Measurements from ENCODE around the gene MAPKAPK2.

Gene MAPKAPK2

GRCh38 chr1:206742719-206743383, 58.1 kb downstream of the MAPKAPK2 start:
- Histone ChIP-seq H2AFZ (ENCODE audit: low read length) (no peak overlapping the region), H3K9ac (ENCODE audit: low read depth, low read length, poor library complexity, severe bottlenecking) (no peak overlapping the region), H3K9me2 (replicated peaks; ENCODE audit: low read depth, low read length) (no peaks in the 10 kb centered on the region), H3K27me3 (ENCODE audit: insufficient read depth, low read length, poor library complexity, severe bottlenecking) (no peaks in the 10 kb centered on the region), H3K79me2 (ENCODE audit: insufficient read depth, low read length) (no peaks in the 10 kb centered on the region), H3F3A (ENCODE audit: low read depth) (peaks cover 5% of the 10 kb centered on the region; the same call in 1 of the 2 replicates), H4K20me1 (ENCODE audit: insufficient read depth, low read length, poor library complexity, severe bottlenecking) (no peaks in the 10 kb centered on the region), H3K36me3 (ENCODE audit: insufficient read depth, low read length) (no peaks in the 10 kb centered on the region), H3K4me1 (ENCODE audit: insufficient read depth, low read length, poor library complexity, severe bottlenecking) (peaks cover 42% of the 10 kb centered on the region), H3K9me3 (ENCODE audit: insufficient read depth, low read depth, low read length) (no peaks in the 10 kb centered on the region), H3K4me3 (ENCODE audit: low read length, poor library complexity, severe bottlenecking) (no peak overlapping the region), H3K4me2 (ENCODE audit: low read depth, low read length, poor library complexity, severe bottlenecking) (no peak overlapping the region)
- TF ChIP-seq CTCF (conservative IDR thresholded peaks at IDR 0.05; ENCODE audit: low read length), result no peak
- TF ChIP-seq EZH2phosphoT487 (IDR thresholded peaks at IDR 0.05; ENCODE audit: borderline replicate concordance), result no peak

- TF ChIP-seq EZH2phosphoT487 (IDR thresholded peaks at IDR 0.05; ENCODE audit: borderline replicate concordance) (no peak), CTCF (conservative IDR thresholded peaks at IDR 0.05; ENCODE audit: low read length) (no peak)
- Histone ChIP-seq H3K4me3 (ENCODE audit: low read length, poor library complexity, severe bottlenecking) (no peak overlapping the region), H3F3A (ENCODE audit: low read depth) (peaks cover 5% of the 10 kb centered on the region; the same call in 1 of the 2 replicates), H3K9me2 (replicated peaks; ENCODE audit: low read depth, low read length) (no peaks in the 10 kb centered on the region), H3K79me2 (ENCODE audit: insufficient read depth, low read length) (no peaks in the 10 kb centered on the region), H4K20me1 (ENCODE audit: insufficient read depth, low read length, poor library complexity, severe bottlenecking) (no peaks in the 10 kb centered on the region), H3K36me3 (ENCODE audit: insufficient read depth, low read length) (no peaks in the 10 kb centered on the region), H3K4me1 (ENCODE audit: insufficient read depth, low read length, poor library complexity, severe bottlenecking) (peaks cover 24% of the 10 kb centered on the region), H3K9me3 (ENCODE audit: insufficient read depth, low read depth, low read length) (no peaks in the 10 kb centered on the region), H2AFZ (ENCODE audit: low read length) (no peak overlapping the region), H3K4me2 (ENCODE audit: low read depth, low read length, poor library complexity, severe bottlenecking) (no peak overlapping the region), H3K27me3 (ENCODE audit: insufficient read depth, low read length, poor library complexity, severe bottlenecking) (no peaks in the 10 kb centered on the region), H3K9ac (ENCODE audit: low read depth, low read length, poor library complexity, severe bottlenecking) (no peak overlapping the region)
Observed at GRCh38 chr1:206744683-206745082, 60.0 kb downstream of the MAPKAPK2 start.

DNA sequence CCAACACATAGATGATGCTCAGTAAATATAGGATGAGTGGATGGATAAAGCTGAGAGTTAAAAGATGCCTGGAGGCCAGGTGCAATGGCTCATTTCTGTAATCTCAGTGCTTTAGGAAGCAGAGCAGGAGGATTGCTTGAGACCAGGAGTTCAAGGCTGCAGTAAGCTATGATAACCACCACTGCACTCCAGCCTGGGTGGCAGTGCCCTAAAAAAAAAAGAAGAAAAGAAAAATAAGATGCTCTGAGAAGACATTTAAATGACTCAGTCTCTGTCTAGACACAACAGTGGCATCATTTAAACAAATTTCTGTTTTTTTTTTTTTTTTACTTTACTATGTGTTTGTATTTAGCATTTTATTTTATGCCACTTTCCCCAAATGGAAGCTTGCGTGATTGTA, 60.6 kb downstream of the MAPKAPK2 start:
- H3K4me3 ChIP-seq (ENCODE audit: low read length, poor library complexity, severe bottlenecking), result no peak overlapping the region
- H3K9ac ChIP-seq (ENCODE audit: low read depth, low read length, poor library complexity, severe bottlenecking), result no peak overlapping the region
- no peaks in the 10 kb centered on the region for H3K9me2 ChIP-seq (replicated peaks; ENCODE audit: low read depth, low read length)
- no peaks in the 10 kb centered on the region for H3K79me2 ChIP-seq (ENCODE audit: insufficient read depth, low read length)
- no peak overlapping the region for H2AFZ ChIP-seq (ENCODE audit: low read length)
- H3K9me3 ChIP-seq (ENCODE audit: insufficient read depth, low read depth, low read length), result no peaks in the 10 kb centered on the region
- no peaks in the 10 kb centered on the region for H3F3A ChIP-seq (ENCODE audit: low read depth)
- H3K27me3 ChIP-seq (ENCODE audit: insufficient read depth, low read length, poor library complexity, severe bottlenecking), result no peaks in the 10 kb centered on the region
- H3K4me1 ChIP-seq (ENCODE audit: insufficient read depth, low read length, poor library complexity, severe bottlenecking), result peaks cover 18% of the 10 kb centered on the region
- no peak for TF ChIP-seq CTCF (conservative IDR thresholded peaks at IDR 0.05; ENCODE audit: low read length)
- no peak for TF ChIP-seq EZH2phosphoT487 (IDR thresholded peaks at IDR 0.05; ENCODE audit: borderline replicate concordance)
- no peaks in the 10 kb centered on the region for H4K20me1 ChIP-seq (ENCODE audit: insufficient read depth, low read length, poor library complexity, severe bottlenecking)
- H3K36me3 ChIP-seq (ENCODE audit: insufficient read depth, low read length), result no peaks in the 10 kb centered on the region
- H3K4me2 ChIP-seq (ENCODE audit: low read depth, low read length, poor library complexity, severe bottlenecking), result no peak overlapping the region

Data from Loucy (cell line).